ENCODE data around the gene RASGRF2. TPM values are rescaled to one million over a fixed set of nuclear protein-coding genes. Genes with fewer than 3 reads are reported as not detected.
"Not testable (repeated sequence)": the region's sequence is repeated elsewhere in the genome, so short reads cannot be mapped to it uniquely, and the experiment has no call there.

RASGRF2 gene
- total RNA-seq, 2 experiments from 2014 or later, result 0.06 to 0.13 TPM

GRCh38 chr5:81027481-81028058, 67.4 kb downstream of the RASGRF2 start:
- Histone ChIP-seq H3K4me3 (ENCODE audit: low read depth, low read length, poor library complexity, severe bottlenecking) (no peak overlapping the region), H3K36me3 (ENCODE audit: insufficient read depth, low read length) (no peaks in the 10 kb centered on the region), H3K27ac (ENCODE audit: low read depth, low read length, poor library complexity, severe bottlenecking) (no peak overlapping the region), H3K4me1 (ENCODE audit: insufficient read depth, low read length, poor library complexity, severe bottlenecking) (no peaks in the 10 kb centered on the region), H4K20me1 (ENCODE audit: insufficient read depth, low read length) (no peaks in the 10 kb centered on the region; the same call in 1 of the 2 replicates), H3K9me3 (ENCODE audit: low read length) (no peaks in the 10 kb centered on the region), H3K9me2 (ENCODE audit: insufficient read depth, low read length) (no peaks in the 10 kb centered on the region), H3K4me2 (ENCODE audit: low read length) (no peak overlapping the region), H2AFZ (ENCODE audit: low read length) (no peak overlapping the region), H3K79me2 (ENCODE audit: insufficient read depth, low read depth, low read length) (no peaks in the 10 kb centered on the region)
- TF ChIP-seq EZH2phosphoT487 (IDR thresholded peaks at IDR 0.05; ENCODE audit: borderline replicate concordance, low read depth, low read length) (no peak), CTCF (conservative IDR thresholded peaks at IDR 0.05; ENCODE audit: low read length) (no peak)
- intact Hi-C loops (cut with micrococcal nuclease; ENCODE audit: unreplicated experiment), result no loop called here
- no TSS peak for BruUV-seq (replicated peaks)
- DNase-seq (ENCODE audit: low spot score), result no peak
- CTCF ChIA-PET (ENCODE audit: unreplicated experiment), result no interaction called here
- POLR2A ChIA-PET, result no interaction called here

- H3K4me1 ChIP-seq (ENCODE audit: insufficient read depth, low read length, poor library complexity, severe bottlenecking); CTCF ChIA-PET (ENCODE audit: unreplicated experiment); BruUV-seq (replicated peaks); H3K4me3 ChIP-seq (ENCODE audit: low read depth, low read length, poor library complexity, severe bottlenecking); H3K9me3 ChIP-seq (ENCODE audit: low read length); intact Hi-C loops (cut with micrococcal nuclease; ENCODE audit: unreplicated experiment); H2AFZ ChIP-seq (ENCODE audit: low read length); H3K27ac ChIP-seq (ENCODE audit: low read depth, low read length, poor library complexity, severe bottlenecking); H3K79me2 ChIP-seq (ENCODE audit: insufficient read depth, low read depth, low read length); H3K36me3 ChIP-seq (ENCODE audit: insufficient read depth, low read length); H3K4me2 ChIP-seq (ENCODE audit: low read length); H3K9me2 ChIP-seq (ENCODE audit: insufficient read depth, low read length); H4K20me1 ChIP-seq (ENCODE audit: insufficient read depth, low read length); POLR2A ChIA-PET; DNase-seq (ENCODE audit: low spot score): not testable (repeated sequence)
Measured at GRCh38 chr5:81028888-81029287, 68.7 kb downstream of the RASGRF2 start.

GRCh38 chr5:81029736-81030135, 69.6 kb downstream of the RASGRF2 start:
- H2AFZ ChIP-seq (ENCODE audit: low read length); H3K9me3 ChIP-seq (ENCODE audit: low read length); POLR2A ChIA-PET; intact Hi-C loops (cut with micrococcal nuclease; ENCODE audit: unreplicated experiment); H3K4me3 ChIP-seq (ENCODE audit: low read depth, low read length, poor library complexity, severe bottlenecking); H4K20me1 ChIP-seq (ENCODE audit: insufficient read depth, low read length); H3K4me1 ChIP-seq (ENCODE audit: insufficient read depth, low read length, poor library complexity, severe bottlenecking); H3K9me2 ChIP-seq (ENCODE audit: insufficient read depth, low read length); H3K4me2 ChIP-seq (ENCODE audit: low read length); H3K79me2 ChIP-seq (ENCODE audit: insufficient read depth, low read depth, low read length); H3K27ac ChIP-seq (ENCODE audit: low read depth, low read length, poor library complexity, severe bottlenecking); CTCF ChIA-PET (ENCODE audit: unreplicated experiment); BruUV-seq (replicated peaks); DNase-seq (ENCODE audit: low spot score); H3K36me3 ChIP-seq (ENCODE audit: insufficient read depth, low read length): not testable (repeated sequence)

GRCh38 chr5:81030236-81031034, 70.3 kb downstream of the RASGRF2 start:
- CTCF ChIA-PET (ENCODE audit: unreplicated experiment); DNase-seq (ENCODE audit: low spot score); intact Hi-C loops (cut with micrococcal nuclease; ENCODE audit: unreplicated experiment); BruUV-seq (replicated peaks); POLR2A ChIA-PET; H3K9me3 ChIP-seq (ENCODE audit: low read length); H3K27ac ChIP-seq (ENCODE audit: low read depth, low read length, poor library complexity, severe bottlenecking); H3K79me2 ChIP-seq (ENCODE audit: insufficient read depth, low read depth, low read length); H3K4me2 ChIP-seq (ENCODE audit: low read length); H3K4me1 ChIP-seq (ENCODE audit: insufficient read depth, low read length, poor library complexity, severe bottlenecking); H2AFZ ChIP-seq (ENCODE audit: low read length); H3K36me3 ChIP-seq (ENCODE audit: insufficient read depth, low read length); H4K20me1 ChIP-seq (ENCODE audit: insufficient read depth, low read length); H3K9me2 ChIP-seq (ENCODE audit: insufficient read depth, low read length); H3K4me3 ChIP-seq (ENCODE audit: low read depth, low read length, poor library complexity, severe bottlenecking): not testable (repeated sequence)
